Measurements from ENCODE around the gene DUSP22. TPM values are rescaled to one million over a fixed set of nuclear protein-coding genes. Genes with fewer than 3 reads are reported as not detected.

DUSP22 gene
- total RNA-seq, 1 experiment from 2014 or later: 25.0 TPM

GRCh38 chr6:297571-298232, 5.4 kb downstream of the DUSP22 start:
- H3K14ac ChIP-seq (ENCODE audit: insufficient read depth, low read length): no peak overlapping the region
- no peak overlapping the region for H3K4me3 Mint-ChIP-seq
- no peak overlapping the region for H3K4ac ChIP-seq (ENCODE audit: low read depth, low read length)
- H2BK20ac ChIP-seq (ENCODE audit: low read depth, low read length, poor library complexity, severe bottlenecking): no peak overlapping the region
- H3K4me2 ChIP-seq (ENCODE audit: insufficient read depth, insufficient read length, low read length): no peak overlapping the region
- DNase-seq: no peak
- H2AK5ac ChIP-seq (ENCODE audit: insufficient read length, low read length): no peak overlapping the region
- no peak overlapping the region for H3K23ac ChIP-seq (ENCODE audit: insufficient read length, low read depth, low read length)
- H3K4me1 ChIP-seq (ENCODE audit: insufficient read depth, low read length): no peaks in the 10 kb centered on the region
- H3T11ph ChIP-seq (ENCODE audit: low read length): no peak overlapping the region
- no CpG with 5 or more reads among the region's 6 CpGs for WGBS (ENCODE audit: extremely low coverage, insufficient read length, low lambda C conversion rate)
- no peak overlapping the region for H3K27ac ChIP-seq (ENCODE audit: insufficient read length, low read depth, low read length)
- no peak overlapping the region for H3K18ac ChIP-seq (ENCODE audit: insufficient read length, low read depth, low read length)
- peaks cover 6 to 9% (median 9%) of the 10 kb centered on the region in 3 experiments for H3K36me3 Mint-ChIP-seq (ENCODE audit: insufficient read depth in 1 of 3, low read depth in 3 of 3)
- H2BK15ac ChIP-seq (ENCODE audit: low read depth, low read length): no peak overlapping the region
- H3K56ac ChIP-seq (ENCODE audit: insufficient read length, low read depth, low read length): no peak overlapping the region
- no peak for TF ChIP-seq CTCF (conservative IDR thresholded peaks at IDR 0.05)
- no peak overlapping the region for H4K5ac ChIP-seq (ENCODE audit: insufficient read length, low read depth, low read length)
- H4K20me1 ChIP-seq (ENCODE audit: control insufficient read depth, insufficient read depth, insufficient read length): no peaks in the 10 kb centered on the region
- H3K9me3 Mint-ChIP-seq: peaks cover 28 to 40% of the 10 kb centered on the region in 2 experiments
- H2BK12ac ChIP-seq (ENCODE audit: insufficient read length, low read depth, low read length): no peak overlapping the region
- no peak overlapping the region for H3K27ac Mint-ChIP-seq
- no peak overlapping the region for H2BK120ac ChIP-seq (ENCODE audit: low read depth, low read length, poor library complexity, severe bottlenecking)
- peaks cover 28 to 34% of the 10 kb centered on the region in 2 experiments for H3K4me1 Mint-ChIP-seq
- H3K27me3 Mint-ChIP-seq (ENCODE audit: low read depth): peaks cover 16% of the 10 kb centered on the region
- no peaks in the 10 kb centered on the region for H3K79me1 ChIP-seq (ENCODE audit: insufficient read depth, low read depth, low read length, poor library complexity, severe bottlenecking)
- H3K23me2 ChIP-seq (ENCODE audit: insufficient read length, low read depth, low read length, poor library complexity, severe bottlenecking): peaks cover 10% of the 10 kb centered on the region
- no peaks in the 10 kb centered on the region for H3K79me2 ChIP-seq (ENCODE audit: insufficient read depth, low read length)
- no peak overlapping the region for H4K8ac ChIP-seq (replicated peaks; ENCODE audit: insufficient read length, low read depth, low read length)
- peaks cover 73% of the 10 kb centered on the region for H3K9me3 ChIP-seq (ENCODE audit: control insufficient read depth, low read depth, low read length)
- no peak overlapping the region for H4K91ac ChIP-seq (ENCODE audit: insufficient read length, low read depth, low read length)
- no peak overlapping the region for H3K9ac ChIP-seq (ENCODE audit: extremely low read depth, insufficient read length, low read length)
- H2BK5ac ChIP-seq (ENCODE audit: insufficient read length, low read length): no peak overlapping the region
- H3K27me3 ChIP-seq (ENCODE audit: insufficient read depth, low read length): no peaks in the 10 kb centered on the region
- H2AFZ ChIP-seq (ENCODE audit: low read length): no peak overlapping the region

Measured in H9 (cell line).